Measurements from ENCODE around the gene KIF13A.

DNA sequence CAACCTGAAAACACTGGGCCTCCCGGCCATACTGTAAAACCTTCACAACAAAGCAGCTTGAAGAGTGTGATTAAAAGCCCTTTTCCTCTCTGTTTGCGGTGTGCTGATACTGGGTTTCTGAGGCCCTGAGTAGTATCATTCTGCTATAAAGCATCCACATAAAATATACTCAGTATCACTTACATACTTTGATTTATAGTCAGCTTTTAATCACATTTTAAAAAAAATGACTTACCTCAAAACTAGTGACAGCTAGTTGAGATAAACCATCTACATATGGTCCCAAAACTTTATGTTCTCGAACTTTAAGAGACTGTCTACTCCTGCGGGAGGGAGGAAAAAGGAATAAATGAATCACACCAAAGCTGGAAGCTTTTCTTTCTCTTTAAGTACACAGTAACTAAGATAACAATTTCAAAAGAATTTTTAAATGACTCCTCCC lies 135.7 kb downstream of the KIF13A start:
- no peak for TF ChIP-seq EZH2phosphoT487 (IDR thresholded peaks at IDR 0.05; ENCODE audit: low read depth)
- TF ChIP-seq, protein P1, sequence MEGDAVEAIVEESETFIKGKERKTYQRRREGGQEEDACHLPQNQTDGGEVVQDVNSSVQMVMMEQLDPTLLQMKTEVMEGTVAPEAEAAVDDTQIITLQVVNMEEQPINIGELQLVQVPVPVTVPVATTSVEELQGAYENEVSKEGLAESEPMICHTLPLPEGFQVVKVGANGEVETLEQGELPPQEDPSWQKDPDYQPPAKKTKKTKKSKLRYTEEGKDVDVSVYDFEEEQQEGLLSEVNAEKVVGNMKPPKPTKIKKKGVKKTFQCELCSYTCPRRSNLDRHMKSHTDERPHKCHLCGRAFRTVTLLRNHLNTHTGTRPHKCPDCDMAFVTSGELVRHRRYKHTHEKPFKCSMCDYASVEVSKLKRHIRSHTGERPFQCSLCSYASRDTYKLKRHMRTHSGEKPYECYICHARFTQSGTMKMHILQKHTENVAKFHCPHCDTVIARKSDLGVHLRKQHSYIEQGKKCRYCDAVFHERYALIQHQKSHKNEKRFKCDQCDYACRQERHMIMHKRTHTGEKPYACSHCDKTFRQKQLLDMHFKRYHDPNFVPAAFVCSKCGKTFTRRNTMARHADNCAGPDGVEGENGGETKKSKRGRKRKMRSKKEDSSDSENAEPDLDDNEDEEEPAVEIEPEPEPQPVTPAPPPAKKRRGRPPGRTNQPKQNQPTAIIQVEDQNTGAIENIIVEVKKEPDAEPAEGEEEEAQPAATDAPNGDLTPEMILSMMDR (IDR thresholded peaks at IDR 0.05; ENCODE audit: low read depth, low read length) = no peak
